Vagina (tissue), 2 donors: ENCODE measurements around the gene MRPL34. TPM values are rescaled to one million over a fixed set of nuclear protein-coding genes. Genes with fewer than 3 reads are reported as not detected.
A peak's percentile ranks its signal among the peaks of the same experiment; 100 is the strongest.

Source experiments
- DNase-seq, 2 donors: peaks; one replicate each; pipeline ENCODE4 v3.0.0-alpha.2; 2017; ENCODE audit errors: extremely low spot score in 2 of 2
- H3K27ac ChIP-seq: fragments of 200-600 bp; sonication (generic); one replicate; pipeline ENCODE4 v1.5.1; 2019
- H3K27me3 ChIP-seq: fragments of 200-600 bp; sonication (generic); one replicate; pipeline ENCODE4 v1.5.1; 2019
- H3K36me3 ChIP-seq, 2 donors: fragments of 200-600 bp; sonication (generic); one replicate each; pipeline ENCODE4 v1.5.1; 2017 to 2019
- H3K4me1 ChIP-seq: fragments of 200-600 bp; sonication (generic); one replicate; pipeline ENCODE4 v1.5.1; 2019
- H3K4me3 ChIP-seq, 2 donors: fragments of 200-600 bp; sonication (generic); 1 replicate in 1 of 2; 2 replicates in 1 of 2; pipeline ENCODE4 v1.5.1; 2016 to 2019
- H3K9me3 ChIP-seq: fragments of 200-600 bp; sonication (generic); one replicate; pipeline ENCODE4 v1.5.1; 2019
- CTCF ChIP-seq, 3 experiments: fragments of 450-650 bp in 2 of 3; fragments of 200-600 bp in 1 of 3; sonication (generic) in 1 of 3; IDR thresholded peaks; one replicate each; pipeline ENCODE4 v1.5.1; 2017 to 2019; ENCODE audit warnings: antibody characterized with exemption in 3 of 3, mild to moderate bottlenecking in 2 of 3, moderate library complexity in 2 of 3
- POLR2A ChIP-seq, 2 donors: fragments of 450-650 bp; IDR thresholded peaks; one replicate each; pipeline ENCODE4 v1.6.1; 2017; ENCODE audit warnings: antibody characterized with exemption in 2 of 2, mild to moderate bottlenecking in 2 of 2, moderate library complexity in 2 of 2
- POLR2AphosphoS5 ChIP-seq, 2 donors: sonication (generic); formaldehyde crosslinking; IDR thresholded peaks; one replicate each; pipeline ENCODE4 v1.9.0; 2017; ENCODE audit warnings: antibody characterized with exemption in 2 of 2, mild to moderate bottlenecking in 2 of 2, low read depth in 1 of 2; ENCODE audit not compliant: insufficient read depth in 1 of 2
- intact Hi-C: fragments of 100-400 bp; cut with DNase I; formaldehyde crosslinking; loops from one replicate; pipeline ENCODE4 v1.15.1; 2023
- total RNA-seq: library from RNA; depleted of rRNA; stranded (reverse); fragments of >200 nt; gene quantifications from one replicate; pipeline ENCODE4 v1.2.3, GENCODE V29; 2016

The MRPL34 gene
- total RNA-seq, 1 donor from 2014 or later: 176 TPM

GRCh38 chr19:17279436-17279835, 26.2 kb upstream of the MRPL34 start:
- peaks cover 16% of the 10 kb centered on the region for H3K4me1 ChIP-seq
- H3K27ac ChIP-seq: no peak overlapping the region
- H3K27me3 ChIP-seq: no peaks in the 10 kb centered on the region
- TF ChIP-seq CTCF (IDR thresholded peaks at IDR 0.05): no peak
- TF ChIP-seq POLR2AphosphoS5 (IDR thresholded peaks at IDR 0.05; ENCODE audit: insufficient read depth in 1 of 2, low read depth in 1 of 2): no peak
- no peak for TF ChIP-seq POLR2A (IDR thresholded peaks at IDR 0.05)
- H3K4me3 ChIP-seq: no peak overlapping the region
- peaks cover 0 to 27% of the 10 kb centered on the region in 2 donors for H3K36me3 ChIP-seq
- intact Hi-C loops: loop anchor here (5.0 kb wide), 1 partner anchor 72 kb away; no protein-coding TSS in a partner anchor
- DNase-seq: no peak
- H3K9me3 ChIP-seq: no peaks in the 10 kb centered on the region

GRCh38 chr19:17281391-17282304, 24.0 kb upstream of the MRPL34 start, which contains the start of gene ANKLE1:
Gene ANKLE1, plus strand, starts transcription at chr19:17281901. Its CDS starts 20 bp downstream, at chr19:17281921.
- intact Hi-C loops: loop anchor here (5.0 kb wide), 1 partner anchor 214 kb away; no protein-coding TSS in a partner anchor
- Histone ChIP-seq H3K27me3 (no peaks in the 10 kb centered on the region), H3K4me3 (peak within 1 kb of the TSS; percentile 27 to 32), H3K4me1 (peaks cover 16% of the 10 kb centered on the region), H3K9me3 (no peaks in the 10 kb centered on the region), H3K27ac (no peak within 1 kb of the TSS), H3K36me3 (peaks cover 0 to 10% of the 10 kb centered on the region in 2 donors)
- TF ChIP-seq POLR2A (IDR thresholded peaks at IDR 0.05): no peak
- no peak for TF ChIP-seq CTCF (IDR thresholded peaks at IDR 0.05)
- no peak for TF ChIP-seq POLR2AphosphoS5 (IDR thresholded peaks at IDR 0.05; ENCODE audit: insufficient read depth in 1 of 2, low read depth in 1 of 2)
- DNase-seq: no peak

GRCh38 chr19:17282488-17283125, 23.1 kb upstream of the MRPL34 start:
- peaks cover 0 to under 1% of the 10 kb centered on the region in 2 donors for H3K36me3 ChIP-seq
- no peak for DNase-seq
- no peak overlapping the region for H3K27ac ChIP-seq
- intact Hi-C loops: loop anchor here (5.0 kb wide), 1 partner anchor 215 kb away; no protein-coding TSS in a partner anchor
- H3K4me1 ChIP-seq: peaks cover 16% of the 10 kb centered on the region
- H3K4me3 ChIP-seq: peak overlapping the region; percentile 27 to 32
- H3K27me3 ChIP-seq: no peaks in the 10 kb centered on the region
- TF ChIP-seq POLR2AphosphoS5 (IDR thresholded peaks at IDR 0.05; ENCODE audit: insufficient read depth in 1 of 2, low read depth in 1 of 2): no peak
- peak; percentile 76 to 92 (median 91) for TF ChIP-seq CTCF (IDR thresholded peaks at IDR 0.05)
- no peak for TF ChIP-seq POLR2A (IDR thresholded peaks at IDR 0.05)
- no peaks in the 10 kb centered on the region for H3K9me3 ChIP-seq

- Histone ChIP-seq H3K27ac (no peak overlapping the region), H3K36me3 (no peaks in the 10 kb centered on the region), H3K4me1 (peaks cover 16% of the 10 kb centered on the region), H3K27me3 (no peaks in the 10 kb centered on the region), H3K4me3 (no peak overlapping the region), H3K9me3 (no peaks in the 10 kb centered on the region)
- intact Hi-C loops: loop anchor here (5.0 kb wide), 1 partner anchor 216 kb away; no protein-coding TSS in a partner anchor
- DNase-seq: no peak
- TF ChIP-seq POLR2AphosphoS5 (IDR thresholded peaks at IDR 0.05; ENCODE audit: insufficient read depth in 1 of 2, low read depth in 1 of 2): no peak
These were observed 22.1 kb upstream of the MRPL34 start for GRCh38 chr19:17283504-17283996.

GRCh38 chr19:17285415-17286135, 20.1 kb upstream of the MRPL34 start:
- no peak overlapping the region for H3K27ac ChIP-seq
- TF ChIP-seq POLR2A (IDR thresholded peaks at IDR 0.05) (no peak), POLR2AphosphoS5 (IDR thresholded peaks at IDR 0.05; ENCODE audit: insufficient read depth in 1 of 2, low read depth in 1 of 2) (no peak)
- no peaks in the 10 kb centered on the region for H3K9me3 ChIP-seq
- no peaks in the 10 kb centered on the region for H3K36me3 ChIP-seq
- no peak for DNase-seq
- no peaks in the 10 kb centered on the region for H3K27me3 ChIP-seq
- H3K4me1 ChIP-seq: peaks cover 16% of the 10 kb centered on the region
- H3K4me3 ChIP-seq: no peak overlapping the region
- intact Hi-C loops: no loop called here
